Endothelial cell of umbilical vein (primary cell): ENCODE results near the gene P2RY11. TPM values are rescaled to one million over a fixed set of nuclear protein-coding genes. Genes with fewer than 3 reads are reported as not detected.

Experiments used
- BruUV-seq: library from RNA; stranded (reverse); fragments of 400-500 nt; replicated peaks from 2 replicates; lab custom pipeline; 2021; lab: Mats Ljungman, UMichigan
- CTCF ChIA-PET: fragments of 300-600, 350-600 bp; sonication (Branson Sonifier 250); formaldehyde crosslinking; loops from one replicate; lab custom pipeline; 2021; ENCODE audit warnings: antibody characterized with exemption, inconsistent platforms; lab: Charles Lee
- POLR2A ChIA-PET: fragments of 300-600, 350-600 bp; sonication (Branson Sonifier 250); formaldehyde crosslinking; loops from one replicate; lab custom pipeline; 2021; ENCODE audit warnings: antibody characterized with exemption, inconsistent platforms; lab: Charles Lee
- DNase-seq: peaks from one replicate; pipeline ENCODE4 v3.0.0-alpha.2; 2011; ENCODE audit warnings: low read depth, low spot score
- FAIRE-seq: peaks from 2 replicates; lab custom pipeline; 2011; peaks lifted over from hg19 to GRCh38; lab: Jason Lieb, UNC
- H2AFZ ChIP-seq: 2 replicates; pipeline ENCODE4 v1.6.0; 2012; ENCODE audit warnings: low read depth, low read length, control low read depth, inconsistent platforms
- H3K27ac ChIP-seq: 2 replicates; pipeline ENCODE4 v1.5.1; 2011; ENCODE audit warnings: low read depth, mild to moderate bottlenecking, control low read depth, low read length, moderate library complexity; ENCODE audit not compliant: insufficient read depth
- H3K27me3 ChIP-seq, 2 experiments: 2 replicates each; pipeline versions ENCODE4 v1.6.0 to v1.6.1; 2011; ENCODE audit warnings: low read length in 2 of 2, mixed read lengths in 1 of 2; ENCODE audit not compliant: control insufficient read depth in 2 of 2, insufficient read depth in 2 of 2
- H3K36me3 ChIP-seq, 2 experiments: 2 replicates in 1 of 2; 3 replicates in 1 of 2; pipeline ENCODE4 v1.5.1; 2011; ENCODE audit warnings: low read length in 2 of 2, mild to moderate bottlenecking in 1 of 2, moderate library complexity in 1 of 2; ENCODE audit not compliant: control insufficient read depth in 2 of 2, insufficient read depth in 2 of 2; ENCODE audit errors: extremely low read depth in 1 of 2
- H3K4me1 ChIP-seq: 3 replicates; pipeline ENCODE4 v1.5.1; 2011; ENCODE audit warnings: mild to moderate bottlenecking, low read length; ENCODE audit not compliant: control insufficient read depth, insufficient read depth; ENCODE audit errors: extremely low read depth
- H3K4me2 ChIP-seq: 2 replicates; pipeline ENCODE4 v1.6.1; 2011; ENCODE audit warnings: low read length, control low read depth, mixed read lengths; ENCODE audit not compliant: insufficient read depth
- H3K4me3 ChIP-seq, 3 experiments: fragments of 200-600 bp in 1 of 3; sonication (generic), shearing (Covaris generic) in 1 of 3; replicated peaks in 1 of 3; 2 replicates each; pipeline ENCODE4 v1.5.1; 2011 to 2016; ENCODE audit warnings: control low read depth in 3 of 3, low read length in 3 of 3, mild to moderate bottlenecking in 2 of 3, inconsistent platforms in 1 of 3, low read depth in 1 of 3, moderate library complexity in 1 of 3; ENCODE audit not compliant: insufficient read depth in 1 of 3
- H3K79me2 ChIP-seq: 2 replicates; pipeline ENCODE4 v1.6.0; 2012; ENCODE audit warnings: low read length, inconsistent platforms; ENCODE audit not compliant: control insufficient read depth, insufficient read depth
- H3K9ac ChIP-seq: replicated peaks from 2 replicates; pipeline ENCODE3; 2011; ENCODE audit warnings: low read length, control low read depth; ENCODE audit not compliant: insufficient read depth; ENCODE audit errors: extremely low read depth
- H3K9me1 ChIP-seq: replicated peaks from 3 replicates; pipeline ENCODE4 v1.6.0; 2011; ENCODE audit warnings: mild to moderate bottlenecking, low read length; ENCODE audit not compliant: control insufficient read depth, insufficient read depth; ENCODE audit errors: extremely low read depth
- H3K9me3 ChIP-seq: replicated peaks from 2 replicates; pipeline ENCODE4 v1.5.1; 2012; ENCODE audit warnings: low read length, inconsistent platforms; ENCODE audit not compliant: control insufficient read depth, insufficient read depth
- H4K20me1 ChIP-seq: replicated peaks from 2 replicates; pipeline ENCODE3; 2011; ENCODE audit warnings: mild to moderate bottlenecking, low read length; ENCODE audit not compliant: control insufficient read depth, insufficient read depth; ENCODE audit errors: extremely low read depth
- CTCF ChIP-seq, 2 donors: IDR thresholded peaks; 1 replicate in 1 of 2; 2 replicates in 1 of 2; pipeline ENCODE4 v1.5.1; 2011; ENCODE audit warnings: low read length in 2 of 2, mild to moderate bottlenecking in 2 of 2, moderate library complexity in 2 of 2, control low read depth in 1 of 2, inconsistent platforms in 1 of 2, low read depth in 1 of 2; ENCODE audit not compliant: insufficient read depth in 1 of 2; ENCODE audit errors: extremely low read depth in 1 of 2
- FOS ChIP-seq: IDR thresholded peaks from 2 replicates; pipeline ENCODE4 v1.6.1; 2011; ENCODE audit warnings: mild to moderate bottlenecking, low read length, moderate library complexity, borderline replicate concordance; ENCODE audit not compliant: insufficient read depth
- GATA2 ChIP-seq: IDR thresholded peaks from 2 replicates; pipeline ENCODE4 v1.7.0; 2011; ENCODE audit warnings: low read depth, mild to moderate bottlenecking, moderate library complexity, mixed read lengths, low read length; ENCODE audit not compliant: insufficient read length, insufficient read depth
- MYC ChIP-seq: IDR thresholded peaks from one replicate; pipeline ENCODE4 v1.6.1; 2011; ENCODE audit warnings: mild to moderate bottlenecking, low read depth, low read length
- POLR2AphosphoS5 ChIP-seq: IDR thresholded peaks from 2 replicates; pipeline ENCODE4 v1.6.1; 2012; ENCODE audit warnings: low read depth, mild to moderate bottlenecking, control low read depth, low read length, moderate library complexity; ENCODE audit not compliant: insufficient read depth
- dilution Hi-C: fragments of 300-500 bp; cut with MboI; formaldehyde crosslinking; loops from one replicate; pipeline ENCODE4 v1.15.0; 2019; ENCODE audit warnings: low sequenced_read_pairs; ENCODE audit not compliant: extremely low pct_ligation_motif_present
- intact Hi-C: fragments of 100-400 bp; cut with micrococcal nuclease; formaldehyde crosslinking; loops from one replicate; pipeline ENCODE4 v1.10.0; 2022
- polyA plus RNA-seq, 4 experiments: library from polyadenylated mRNA; depleted of rRNA in 3 of 4; stranded (reverse) in 3 of 4; unstranded in 1 of 4; fragments of >200 nt; gene quantifications; 2 replicates each; pipeline versions ENCODE4 v1.2.1 to v1.2.3, GENCODE V29; 2011 to 2012; ENCODE audit warnings: missing spikeins in 1 of 4
- total RNA-seq: library from RNA; stranded (reverse); gene quantifications from 2 replicates; pipeline ENCODE4 v1.2.3, GENCODE V29; 2021
- TF ChIP-seq, protein P1 (sequence below): IDR thresholded peaks from 2 replicates; pipeline ENCODE4 v1.6.1; 2011; ENCODE audit not compliant: insufficient read depth, insufficient read length

The P2RY11 gene
- total and polyA plus RNA-seq, 2 donors (not counting 3 experiments of a cell fraction or from before 2014, with no cell fraction given) = 3.6 to 14.6 TPM

DNA sequence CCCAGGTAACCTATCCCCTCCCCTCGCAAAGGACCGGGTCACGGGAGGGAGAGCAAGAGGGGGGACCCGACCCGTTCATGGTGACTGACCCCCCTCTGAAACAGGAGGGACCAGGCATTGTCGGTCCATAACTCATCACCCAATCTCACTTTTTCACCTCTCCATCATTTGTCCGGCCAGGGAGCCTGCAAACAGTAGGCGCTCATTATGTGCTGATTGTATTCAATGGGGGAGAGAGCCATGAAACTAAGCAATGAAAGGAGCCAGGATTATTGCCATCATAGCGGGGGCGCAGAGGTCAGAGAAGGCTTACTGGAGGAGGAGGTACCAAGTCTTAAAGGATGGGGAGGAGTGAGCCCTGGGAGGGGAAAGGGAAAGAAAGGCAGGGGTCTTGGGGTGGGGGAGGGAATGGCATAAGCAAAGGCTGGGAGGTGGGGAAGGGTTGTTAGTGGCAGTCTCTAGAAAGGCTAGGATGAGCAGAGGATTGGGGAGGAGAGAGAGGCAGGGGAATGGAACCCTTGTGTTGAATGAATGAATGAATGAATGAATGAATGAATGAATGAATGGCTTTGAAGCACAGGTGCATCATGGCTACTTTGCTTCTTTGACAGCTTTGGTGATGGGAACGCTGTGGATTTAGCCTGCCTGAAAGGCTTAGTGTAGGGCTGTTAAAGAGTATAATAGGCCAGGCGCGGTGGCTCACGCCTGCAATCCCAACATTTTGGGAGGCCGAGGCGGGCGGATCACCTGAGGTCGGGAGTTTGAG, 24.0 kb upstream of the P2RY11 start:
- Histone ChIP-seq H2AFZ (no peak overlapping the region), H3K27me3 (no peaks in the 10 kb centered on the region), H4K20me1 (no peaks in the 10 kb centered on the region)

DNA sequence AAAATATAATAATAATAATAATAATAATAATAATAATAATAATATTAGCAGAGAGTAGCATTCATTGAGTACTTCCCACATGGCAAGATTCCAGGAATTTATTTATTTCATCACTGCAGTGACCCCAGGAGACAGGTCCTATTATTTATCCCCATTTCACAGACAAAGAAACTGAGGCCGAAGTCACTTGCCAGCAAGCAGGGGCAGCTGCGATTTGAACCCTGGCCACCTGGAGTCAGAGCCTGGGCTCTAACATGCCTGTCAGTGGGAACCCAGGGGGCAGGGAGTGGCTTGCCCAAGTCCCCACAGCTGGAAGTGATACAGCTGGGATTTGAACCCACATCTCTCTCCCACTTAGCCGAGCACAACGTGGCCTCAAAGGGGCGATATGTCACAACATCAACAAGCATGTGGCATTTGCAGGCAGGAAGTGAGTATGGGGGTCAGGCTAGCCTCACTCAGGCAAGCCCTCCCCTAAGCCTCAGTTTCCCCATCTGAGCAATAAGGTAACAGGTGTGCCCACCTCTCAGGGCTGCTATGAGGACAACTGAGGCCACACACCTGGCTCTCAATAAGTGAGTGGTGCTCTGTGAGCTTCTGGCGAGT, 22.4 kb upstream of the P2RY11 start:
- no peak overlapping the region for H3K9ac ChIP-seq
- H3K27me3 ChIP-seq = no peaks in the 10 kb centered on the region
- dilution Hi-C loops = no loop called here
- peaks cover 2% of the 10 kb centered on the region for H3K4me1 ChIP-seq
- no TSS peak for BruUV-seq
- H4K20me1 ChIP-seq = no peaks in the 10 kb centered on the region
- H3K36me3 ChIP-seq = peaks cover 0 to 18% of the 10 kb centered on the region in 2 experiments
- H3K9me3 ChIP-seq = no peaks in the 10 kb centered on the region
- TF ChIP-seq CTCF (IDR thresholded peaks at IDR 0.05; ENCODE audit: extremely low read depth in 1 of 2, insufficient read depth in 1 of 2, low read depth in 1 of 2, low read length in 2 of 2) (no peak), GATA2 (no peak), FOS (no peak), POLR2AphosphoS5 (no peak), MYC (no peak)
- TF ChIP-seq, protein P1, sequence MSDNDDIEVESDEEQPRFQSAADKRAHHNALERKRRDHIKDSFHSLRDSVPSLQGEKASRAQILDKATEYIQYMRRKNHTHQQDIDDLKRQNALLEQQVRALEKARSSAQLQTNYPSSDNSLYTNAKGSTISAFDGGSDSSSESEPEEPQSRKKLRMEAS = no peak
- DNase-seq (no peak), FAIRE-seq (no peak)
- intact Hi-C loops = no loop called here
- ChIA-PET POLR2A (no interaction called here), CTCF (no interaction called here)
- H3K79me2 ChIP-seq = no peaks in the 10 kb centered on the region
- no peak overlapping the region for H3K4me2 ChIP-seq
- no peak overlapping the region for H2AFZ ChIP-seq
- H3K27ac ChIP-seq = no peak overlapping the region
- H3K4me3 ChIP-seq = no peak overlapping the region
- no peaks in the 10 kb centered on the region for H3K9me1 ChIP-seq

More for the DNA sequence above, 24.0 kb upstream of the P2RY11 start:
- DNase-seq (no peak), FAIRE-seq (no peak)
- Histone ChIP-seq H3K4me1 (peaks cover 2% of the 10 kb centered on the region), H3K4me2 (no peak overlapping the region), H3K79me2 (no peaks in the 10 kb centered on the region), H3K27ac (no peak overlapping the region), H3K4me3 (no peak overlapping the region), H3K9me1 (no peaks in the 10 kb centered on the region), H3K9me3 (no peaks in the 10 kb centered on the region), H3K36me3 (peaks cover 0 to 18% of the 10 kb centered on the region in 2 experiments), H3K9ac (no peak overlapping the region)
- ChIA-PET CTCF (no interaction called here), POLR2A (no interaction called here)
- dilution Hi-C loops = no loop called here
- intact Hi-C loops = no loop called here
- no peak for TF ChIP-seq FOS
- no peak for TF ChIP-seq MYC
- BruUV-seq = no TSS peak
